NCI-H748 (cell line): ENCODE measurements around the gene TUBG1.
"Not testable (repeated sequence)": the region's sequence is repeated elsewhere in the genome, so short reads cannot be mapped to it uniquely, and the experiment has no call there.

ENCODE experiments used
- DNase-seq: peaks from one replicate; lab custom pipeline; 2025; ENCODE audit not compliant: unreplicated experiment; lab: John Stamatoyannopoulos, UW

TUBG1 gene

DNA sequence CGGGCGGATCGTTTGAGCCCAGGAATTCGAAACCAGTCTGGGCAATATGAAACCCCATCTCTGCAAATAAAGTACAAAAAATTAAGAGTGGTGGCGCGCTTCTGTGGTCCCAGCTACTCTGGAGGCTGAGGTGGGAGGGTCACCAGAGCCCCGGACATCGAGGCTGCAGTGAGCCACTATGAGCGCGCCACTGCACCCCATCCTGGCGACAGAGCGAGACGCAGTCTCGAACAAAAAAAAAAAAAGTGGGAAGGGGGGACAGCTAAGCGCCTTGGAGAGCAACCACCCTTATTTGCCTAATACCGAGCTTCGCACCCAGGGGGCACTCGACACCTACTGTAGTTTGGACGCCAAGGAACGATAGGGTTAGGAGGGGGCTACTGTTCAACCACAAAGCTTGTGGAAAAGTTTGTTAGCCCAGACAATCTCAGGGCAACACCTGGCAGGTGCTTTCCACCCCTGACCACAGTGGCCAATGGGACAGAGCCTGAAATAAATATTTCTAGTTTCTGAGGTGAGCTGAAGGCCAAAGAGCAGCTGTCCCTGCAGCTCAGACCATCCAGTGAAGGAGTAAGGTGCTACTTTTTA, 31.1 kb upstream of the TUBG1 start:
- peak; percentile 85 for DNase-seq

DNA sequence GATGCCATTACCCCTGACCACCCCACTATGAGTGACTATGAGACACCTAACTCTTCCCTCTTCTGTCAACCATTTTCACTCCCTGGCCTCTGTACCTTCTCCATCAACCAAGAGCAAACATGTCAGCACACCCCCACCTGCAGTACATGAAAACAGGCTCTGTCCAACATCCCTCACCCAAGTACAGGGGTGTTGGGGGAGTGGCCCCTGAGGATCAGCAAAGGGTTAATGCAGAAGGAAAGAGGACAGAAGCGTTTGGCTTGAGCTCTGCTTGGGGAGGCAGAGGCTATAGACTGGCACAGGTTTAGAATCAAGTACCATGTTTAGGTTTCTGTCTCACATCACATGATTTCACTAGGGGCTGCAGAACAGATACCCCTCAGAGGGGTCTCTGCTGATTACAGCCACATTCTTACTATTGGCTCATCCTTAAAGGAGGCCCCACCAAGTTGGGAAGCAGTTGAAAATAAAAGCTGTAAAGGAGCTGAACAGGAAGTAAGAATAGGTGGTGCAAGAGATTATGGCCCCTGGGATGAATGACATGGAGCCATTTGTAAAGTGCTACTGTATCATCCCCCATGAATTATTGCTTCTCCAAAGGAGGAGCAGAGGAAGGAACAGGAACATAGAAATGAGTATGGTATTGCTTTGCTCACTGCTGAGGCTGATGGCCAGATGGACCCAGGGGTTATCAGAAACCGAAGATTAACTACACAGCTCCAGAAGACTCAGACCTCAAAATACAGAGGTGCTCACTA, 29.5 kb upstream of the TUBG1 start:
- DNase-seq, result no peak

GRCh38 chr17:42581744-42582270, 27.7 kb upstream of the TUBG1 start:
- DNase-seq, result no peak

DNA sequence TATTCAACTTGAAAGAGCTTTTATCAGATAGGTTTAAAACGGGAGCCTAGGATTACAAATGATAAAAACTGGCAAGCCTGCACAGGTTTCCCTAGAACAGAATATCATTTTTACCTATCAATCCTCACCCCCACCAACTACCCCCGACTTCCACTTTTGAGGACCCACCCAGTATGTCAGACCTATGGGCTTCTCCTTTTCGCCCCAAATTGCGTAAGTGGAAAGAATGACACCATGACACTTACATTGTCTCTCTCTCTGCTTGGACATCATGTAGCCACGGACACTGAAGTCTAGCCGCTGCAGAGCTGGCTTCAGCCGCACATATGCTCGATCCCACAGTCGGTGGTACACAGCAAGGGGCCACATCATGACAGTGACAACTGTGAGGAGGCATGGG, 24.6 kb upstream of the TUBG1 start:
- no peak for DNase-seq

GRCh38 chr17:42585353-42585752, 24.1 kb upstream of the TUBG1 start:
- DNase-seq, result no peak

DNA sequence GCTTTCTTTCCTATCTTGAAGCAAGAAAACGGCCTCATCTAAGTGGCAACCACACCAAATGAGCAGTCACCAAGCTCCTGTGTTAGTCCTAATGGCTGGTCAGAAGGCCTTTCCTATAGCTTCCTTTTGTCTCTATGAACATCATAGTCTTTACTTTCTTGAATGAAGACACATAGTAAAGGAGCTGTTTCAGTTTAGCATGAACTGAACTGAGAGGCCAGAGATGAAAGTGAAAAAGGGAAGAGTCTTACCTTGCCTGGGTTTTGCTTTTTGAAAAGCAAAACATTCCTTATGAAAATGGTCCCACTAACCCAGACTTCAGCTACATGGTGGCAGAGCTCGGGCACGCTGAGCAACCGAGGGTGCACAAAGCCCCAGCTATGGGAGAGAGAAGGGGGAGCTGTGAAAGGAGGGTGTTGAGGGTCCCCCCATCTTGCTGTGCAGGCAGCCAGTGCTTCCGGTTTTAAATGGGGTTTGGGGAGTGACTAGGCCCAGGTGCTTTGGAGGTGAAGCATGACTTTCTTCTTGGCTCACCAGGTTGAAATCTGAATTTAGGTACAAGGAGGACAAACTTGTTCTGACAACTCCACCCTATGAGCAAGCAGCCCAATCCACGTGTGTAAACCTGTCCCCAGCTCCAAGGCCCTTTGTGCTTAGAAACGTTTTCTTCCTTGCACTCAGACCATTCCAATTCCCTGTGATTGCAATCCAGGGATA, 22.8 kb upstream of the TUBG1 start:
- DNase-seq, result no peak

GRCh38 chr17:42590886-42591285, 18.6 kb upstream of the TUBG1 start:
- DNase-seq, result no peak

GRCh38 chr17:42591411-42591810, 18.1 kb upstream of the TUBG1 start:
- no peak for DNase-seq

DNA sequence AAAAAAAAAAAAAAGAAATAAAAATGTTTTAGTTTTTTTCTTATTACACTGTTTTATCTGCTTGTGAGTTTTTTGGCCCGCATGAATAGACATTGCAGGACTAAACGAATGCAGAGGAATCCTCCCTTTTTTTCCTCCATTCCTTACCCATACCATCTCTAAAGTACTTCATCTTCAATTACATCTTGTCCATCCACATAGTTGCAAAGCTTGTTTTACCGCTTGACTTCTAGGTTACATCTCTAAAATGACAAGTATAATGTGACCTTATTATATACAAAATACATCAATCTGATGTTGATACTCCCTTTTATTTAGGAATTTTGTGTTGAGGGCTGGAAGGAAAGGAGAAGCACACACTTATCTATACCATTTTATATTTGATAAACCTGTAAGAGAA, 13.1 kb upstream of the TUBG1 start:
- DNase-seq, result no peak

- DNase-seq, result no peak
Measured at GRCh38 chr17:42598905-42599304, 10.6 kb upstream of the TUBG1 start.

- DNase-seq, result no peak
Measured at GRCh38 chr17:42603318-42603717, 6.2 kb upstream of the TUBG1 start.

DNA sequence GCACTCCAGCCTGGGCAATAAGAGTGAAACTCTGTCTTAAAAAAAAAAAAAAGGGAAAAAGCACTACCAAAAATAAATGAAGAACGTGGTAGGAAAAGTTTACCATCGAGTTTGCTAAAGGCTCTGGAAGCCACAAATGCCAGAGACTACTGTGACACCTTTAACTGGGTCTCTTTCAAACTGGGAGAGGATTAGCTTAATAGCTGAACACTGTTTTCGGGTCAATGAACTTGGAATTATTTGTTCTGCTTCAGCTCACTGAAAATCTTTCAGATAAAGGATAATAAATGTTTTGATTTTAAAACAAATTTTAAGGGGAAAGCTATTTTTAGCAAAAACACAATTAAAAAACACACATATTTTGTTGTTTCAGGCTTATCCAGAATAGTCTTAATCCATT, 1.7 kb upstream of the TUBG1 start:
- DNase-seq, result no peak

GRCh38 chr17:42608305-42609181, 940 bp upstream of the TUBG1 start:
- DNase-seq, result peak; percentile 40

DNA sequence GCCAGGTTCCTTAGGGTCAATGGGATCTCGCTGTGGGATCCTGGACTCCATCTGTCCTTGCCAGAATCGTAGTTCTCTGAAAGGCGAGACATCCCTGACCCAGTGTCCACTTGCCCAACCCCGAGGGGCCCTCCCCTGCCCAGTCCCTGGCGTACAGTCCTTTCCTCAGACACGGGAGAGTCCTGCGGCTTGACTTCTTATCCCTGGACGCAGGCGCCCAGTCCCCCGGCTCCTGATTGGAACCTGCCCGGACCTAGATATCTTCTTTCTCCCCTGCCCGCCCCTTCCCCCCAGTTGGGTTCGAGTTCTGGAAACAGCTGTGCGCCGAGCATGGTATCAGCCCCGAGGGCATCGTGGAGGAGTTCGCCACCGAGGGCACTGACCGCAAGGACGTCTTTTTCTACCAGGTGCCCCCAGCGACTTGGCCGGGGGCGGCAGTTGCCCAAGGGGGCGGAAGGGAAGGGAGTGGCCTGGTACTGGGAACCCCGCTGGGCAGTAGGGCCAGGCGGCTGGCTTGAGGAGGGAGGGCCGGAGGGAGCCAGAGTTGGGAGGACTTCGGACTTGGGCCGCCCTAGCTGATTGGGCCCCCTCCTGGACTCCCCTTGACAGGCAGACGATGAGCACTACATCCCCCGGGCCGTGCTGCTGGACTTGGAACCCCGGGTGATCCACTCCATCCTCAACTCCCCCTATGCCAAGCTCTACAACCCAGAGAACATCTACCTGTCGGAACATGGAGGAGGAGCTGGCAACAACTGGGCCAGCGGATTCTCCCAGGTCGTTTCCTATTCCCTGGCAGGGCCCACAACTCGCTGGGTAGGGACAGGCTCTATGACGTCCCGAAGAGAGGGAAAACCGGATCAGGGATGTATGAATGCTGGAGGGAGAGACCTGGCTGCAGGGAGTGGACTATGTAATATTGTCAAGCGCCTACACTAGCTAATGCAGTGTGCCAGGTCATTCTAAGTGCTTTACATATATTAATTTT, 625 bp downstream of the TUBG1 start:
- DNase-seq, result peak; percentile 65

- no peak for DNase-seq
Measured at GRCh38 chr17:42612013-42612412, 2.5 kb downstream of the TUBG1 start.

DNA sequence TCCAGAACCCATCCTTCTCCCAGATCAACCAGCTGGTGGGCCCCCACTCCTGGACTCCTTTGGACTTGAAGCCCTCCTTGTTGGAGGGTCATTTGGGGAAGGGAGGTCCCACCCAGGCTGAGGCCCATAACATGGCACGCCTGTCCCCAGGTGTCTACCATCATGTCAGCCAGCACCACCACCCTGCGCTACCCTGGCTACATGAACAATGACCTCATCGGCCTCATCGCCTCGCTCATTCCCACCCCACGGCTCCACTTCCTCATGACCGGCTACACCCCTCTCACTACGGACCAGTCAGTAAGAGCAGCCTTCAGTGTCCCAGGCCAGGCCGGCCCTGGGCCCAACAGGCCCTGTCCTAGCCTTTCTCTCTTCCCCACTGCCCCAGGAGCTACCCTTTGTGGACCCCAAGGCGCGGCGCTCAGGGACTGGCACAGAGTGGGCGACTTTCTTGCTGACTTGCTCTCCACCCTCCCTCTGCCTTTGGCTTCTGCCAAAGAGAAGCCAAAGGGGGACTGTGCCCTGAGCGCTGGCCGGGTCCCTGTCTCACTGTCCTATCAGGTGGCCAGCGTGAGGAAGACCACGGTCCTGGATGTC, 4.3 kb downstream of the TUBG1 start:
- DNase-seq, result no peak

DNA sequence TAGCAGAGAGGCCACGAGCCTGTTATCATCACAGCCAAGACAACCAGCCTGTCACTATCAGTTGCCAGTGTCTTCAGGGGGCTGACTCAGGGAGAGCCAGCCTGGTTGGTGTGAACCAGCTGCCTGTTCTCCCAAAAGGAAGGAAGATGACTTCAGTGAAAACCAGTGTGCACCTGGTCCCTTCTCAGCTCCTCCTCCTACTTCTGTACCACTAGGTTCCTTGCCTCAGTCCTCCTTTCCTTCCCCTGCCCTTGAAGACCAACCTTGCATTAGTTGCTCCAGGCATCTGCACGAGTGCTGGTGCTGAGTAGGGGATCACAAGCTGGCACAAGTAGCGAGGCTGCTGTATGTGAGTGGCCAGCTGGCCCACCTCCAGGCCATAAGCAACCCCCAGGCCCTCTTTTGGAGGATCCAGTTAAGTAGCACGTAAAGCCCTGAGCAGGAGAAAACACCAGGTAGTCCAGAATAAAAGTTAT, 8.5 kb downstream of the TUBG1 start:
- DNase-seq, result no peak

DNA sequence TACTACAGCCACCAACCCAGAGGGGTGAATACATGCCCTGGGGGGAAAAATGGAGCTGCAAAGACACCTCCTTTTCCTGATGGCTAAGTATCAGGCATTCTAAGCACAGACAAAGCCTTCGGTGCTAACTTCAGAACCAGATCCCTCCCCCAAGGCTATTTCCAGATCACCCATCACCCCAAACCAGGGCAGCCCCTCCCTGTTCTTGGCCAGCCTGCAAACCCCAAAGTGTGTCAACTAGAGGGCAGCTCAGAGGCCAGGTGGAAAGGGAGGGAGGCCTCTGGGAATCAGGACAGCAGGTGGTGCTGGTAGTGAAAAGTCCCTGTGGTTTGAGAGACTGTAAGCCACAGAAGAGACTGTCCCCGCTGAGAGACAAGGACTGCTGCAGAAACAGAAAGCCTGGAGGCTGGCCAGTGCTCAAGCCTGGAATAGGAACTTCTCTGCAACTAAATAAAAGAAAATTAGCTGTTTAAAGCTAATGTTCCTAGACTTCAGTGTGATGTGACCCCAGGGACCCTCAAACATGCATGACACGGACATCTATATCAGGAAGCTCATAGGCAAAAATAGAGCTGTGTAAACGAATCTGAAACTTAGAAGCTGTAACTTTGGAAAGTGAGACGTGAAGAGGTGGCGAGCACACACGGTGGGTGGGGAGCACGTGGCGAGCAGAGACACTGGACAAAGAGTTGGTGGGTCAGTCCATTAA, 9.1 kb downstream of the TUBG1 start:
- DNase-seq, result peak; percentile 31

- DNase-seq, result not testable (repeated sequence)
Measured at GRCh38 chr17:42621987-42622386, 12.5 kb downstream of the TUBG1 start.
